GM12891 (cell line): ENCODE data around the gene CDK14.

Experiments used
- PAX5 ChIP-seq: IDR thresholded peaks from 2 replicates; pipeline ENCODE4 v1.6.1; 2011; ENCODE audit warnings: low read length, moderate library complexity, mild to moderate bottlenecking; ENCODE audit not compliant: insufficient read depth, severe bottlenecking
- POLR2A ChIP-seq: IDR thresholded peaks from 2 replicates; pipeline ENCODE4 v1.6.1; 2011; ENCODE audit warnings: low read depth, low read length, control low read depth
- POLR2AphosphoS5 ChIP-seq: IDR thresholded peaks from 2 replicates; pipeline ENCODE4 v1.6.1; 2011; ENCODE audit warnings: low read depth, low read length, control low read depth
- POU2F2 ChIP-seq: IDR thresholded peaks from 2 replicates; pipeline ENCODE4 v1.6.1; 2011; ENCODE audit warnings: low read depth, mild to moderate bottlenecking, control low read depth, low read length, moderate library complexity
- TAF1 ChIP-seq: IDR thresholded peaks from 2 replicates; pipeline ENCODE4 v1.6.1; 2011; ENCODE audit warnings: low read depth, low read length, control low read depth

DNA sequence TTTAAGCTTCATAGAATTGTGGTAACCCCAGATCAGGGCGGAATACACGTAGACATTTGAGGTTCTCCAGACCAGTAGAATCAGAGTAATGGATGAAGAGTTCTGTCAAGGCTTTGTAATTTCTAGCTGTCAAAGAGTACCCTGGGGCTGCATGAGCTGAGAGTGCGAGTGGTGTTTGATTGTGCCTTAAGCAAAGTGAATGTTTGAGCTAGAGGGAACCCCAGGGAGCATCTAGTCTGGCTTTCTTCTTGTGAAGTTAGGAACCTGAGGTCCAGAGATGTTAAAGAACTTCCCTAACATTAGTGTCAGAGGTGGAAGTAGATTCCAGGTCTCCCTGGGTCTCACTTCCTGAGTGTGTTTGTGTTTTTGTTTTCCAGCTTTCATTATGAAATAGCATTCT, 455.8 kb downstream of the CDK14 start:
- TF ChIP-seq POLR2A (no peak), POLR2AphosphoS5 (no peak), TAF1 (no peak), POU2F2 (no peak), PAX5 (no peak)
